DMS114 treated with DMSO at 0.1 percent for 48 hours (cell line): Measurements from ENCODE around the gene SPATA16.
"Not testable (repeated sequence)": the region's sequence is repeated elsewhere in the genome, so short reads cannot be mapped to it uniquely, and the experiment has no call there.

Experiments used
- DNase-seq: peaks from one replicate; lab custom pipeline; 2025; ENCODE audit not compliant: unreplicated experiment; lab: John Stamatoyannopoulos, UW

SPATA16 gene, protein sequence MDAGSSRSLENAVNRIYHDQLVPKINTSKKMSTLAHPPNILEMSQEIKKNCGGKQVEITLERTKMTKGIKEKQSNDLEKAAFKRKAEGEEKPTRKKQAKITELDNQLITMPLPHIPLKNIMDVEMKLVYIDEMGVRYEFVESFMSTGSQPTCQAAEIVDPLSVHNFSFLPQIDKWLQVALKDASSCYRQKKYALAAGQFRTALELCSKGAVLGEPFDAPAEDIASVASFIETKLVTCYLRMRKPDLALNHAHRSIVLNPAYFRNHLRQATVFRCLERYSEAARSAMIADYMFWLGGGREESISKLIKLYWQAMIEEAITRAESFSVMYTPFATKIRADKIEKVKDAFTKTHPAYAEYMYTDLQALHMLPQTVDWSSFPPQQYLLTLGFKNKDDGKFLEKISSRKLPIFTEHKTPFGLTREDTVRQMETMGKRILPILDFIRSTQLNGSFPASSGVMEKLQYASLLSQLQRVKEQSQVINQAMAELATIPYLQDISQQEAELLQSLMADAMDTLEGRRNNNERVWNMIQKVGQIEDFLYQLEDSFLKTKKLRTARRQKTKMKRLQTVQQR

DNA sequence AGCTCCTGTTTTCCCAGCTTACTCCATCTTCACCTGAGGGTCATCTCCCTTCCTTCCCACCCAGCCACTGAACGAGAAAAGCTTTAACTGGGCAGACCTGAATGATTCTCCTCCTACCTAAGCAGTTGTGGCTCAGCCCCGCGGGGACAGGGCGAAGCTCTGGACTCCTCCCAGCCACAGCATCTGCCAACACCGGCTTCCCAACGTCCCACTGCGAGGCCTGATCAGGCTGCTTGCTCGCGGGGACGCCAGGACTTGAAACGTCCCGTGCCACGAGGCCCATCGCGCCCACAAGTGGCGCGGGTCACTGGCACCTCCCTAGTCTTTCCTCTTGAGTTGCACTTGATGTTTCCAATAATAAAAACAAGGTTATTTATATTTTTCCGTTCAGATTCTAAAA lies at the start of gene SPATA16:
SPATA16 (minus strand) TSS at position 250 of the 400 bp plus-strand sequence. CDS start 23,504 bp downstream, outside the sequence.
- DNase-seq, result no peak

DNA sequence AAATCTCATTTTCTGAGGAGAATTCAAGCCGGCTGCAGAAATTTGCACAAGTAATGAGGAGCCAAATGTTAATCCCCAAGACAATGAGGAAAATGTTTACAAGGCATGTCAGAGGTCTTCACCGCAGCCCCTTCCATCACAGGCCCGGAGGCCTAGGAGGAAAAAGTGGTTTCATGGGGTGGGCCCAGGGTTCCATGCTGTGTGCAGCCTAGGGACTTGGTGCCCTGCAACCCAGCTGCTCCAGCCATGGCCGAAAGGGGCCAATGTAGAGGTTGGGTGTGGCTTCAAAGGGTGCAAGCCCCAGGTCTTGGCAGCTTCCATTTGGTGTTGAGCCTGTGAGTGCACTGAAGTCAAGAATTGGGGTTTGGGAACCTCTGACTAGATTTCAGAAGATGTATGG lies 42.0 kb upstream of the SPATA16 start:
- DNase-seq, result not testable (repeated sequence)

DNA sequence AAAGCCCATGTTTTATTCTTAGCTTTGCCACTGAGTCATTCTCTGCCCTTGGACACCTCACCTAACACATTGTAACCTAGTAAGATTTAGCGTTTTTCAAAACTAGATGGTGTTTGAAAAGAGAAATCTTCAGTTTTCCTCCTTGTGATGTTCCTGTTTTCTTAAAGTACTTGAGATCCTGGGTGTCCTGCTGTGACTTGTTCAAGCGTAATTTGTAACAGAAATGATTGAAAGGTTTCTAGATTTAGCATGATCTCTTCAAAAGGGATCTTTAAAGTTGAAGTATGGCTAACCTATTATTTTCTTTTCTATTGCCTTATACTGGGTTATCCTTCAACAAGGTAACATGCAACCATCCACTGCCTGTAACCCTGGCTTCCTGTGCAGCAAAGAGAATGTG lies 32.6 kb upstream of the SPATA16 start:
- no peak for DNase-seq

DNA sequence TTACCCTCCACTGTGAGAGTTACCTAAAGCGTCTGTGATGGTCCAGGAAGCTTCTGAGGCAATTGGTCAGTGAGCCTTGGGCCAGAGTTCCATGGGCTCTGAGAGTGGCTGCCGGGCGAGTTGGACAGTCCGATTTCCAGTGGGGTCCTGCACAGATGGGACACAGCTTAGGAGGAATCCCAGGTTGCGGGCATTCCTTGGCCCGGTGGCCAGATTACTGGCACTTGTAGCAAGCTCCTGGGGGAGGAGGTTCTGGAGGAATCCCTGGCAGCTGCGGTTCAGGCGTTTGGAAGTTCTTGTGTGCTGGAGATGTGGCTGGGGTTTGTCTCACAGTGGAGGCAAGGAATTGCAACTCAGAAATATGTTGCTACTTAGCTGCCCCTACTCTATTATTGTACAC lies 18.1 kb upstream of the SPATA16 start:
- DNase-seq, result not testable (repeated sequence)

DNA sequence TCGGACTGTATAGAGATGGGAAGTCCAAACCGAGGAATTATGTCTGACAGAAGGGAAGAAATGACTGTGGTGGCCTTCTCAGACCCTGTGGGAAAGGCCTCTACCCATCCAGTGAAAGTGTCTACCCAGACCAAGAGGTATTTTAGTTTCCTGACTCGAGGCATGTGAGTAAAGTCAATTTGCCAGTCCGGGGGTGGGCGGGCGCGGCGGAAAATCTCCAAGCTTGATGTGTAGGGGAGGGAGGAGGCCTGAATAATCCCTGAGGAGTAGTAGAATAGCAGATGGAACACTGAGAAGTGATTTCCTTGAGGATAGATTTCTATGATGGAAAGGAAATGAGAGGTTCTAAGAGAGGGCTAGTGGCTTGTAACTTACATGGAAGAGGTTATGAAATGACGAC lies 15.5 kb upstream of the SPATA16 start:
- DNase-seq, result not testable (repeated sequence)

DNA sequence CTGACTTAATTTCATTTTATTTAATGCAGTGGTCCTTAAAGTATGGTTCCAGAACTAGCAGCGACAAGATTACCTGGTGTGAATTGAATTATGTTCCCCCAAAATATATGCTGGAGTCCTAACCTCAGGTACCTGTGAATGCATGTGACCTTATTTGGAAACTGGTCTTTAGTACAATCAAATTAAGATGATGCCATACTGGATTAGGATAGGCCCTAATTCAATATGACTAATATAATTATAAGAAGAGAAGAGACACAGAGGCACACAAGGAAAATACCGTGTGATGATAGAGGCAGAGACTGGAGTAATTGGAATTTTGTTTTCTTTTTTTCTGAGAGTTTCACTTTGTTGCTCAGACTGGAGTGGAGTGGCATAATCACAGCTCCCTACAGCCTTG lies 12.6 kb upstream of the SPATA16 start:
- no peak for DNase-seq

DNA sequence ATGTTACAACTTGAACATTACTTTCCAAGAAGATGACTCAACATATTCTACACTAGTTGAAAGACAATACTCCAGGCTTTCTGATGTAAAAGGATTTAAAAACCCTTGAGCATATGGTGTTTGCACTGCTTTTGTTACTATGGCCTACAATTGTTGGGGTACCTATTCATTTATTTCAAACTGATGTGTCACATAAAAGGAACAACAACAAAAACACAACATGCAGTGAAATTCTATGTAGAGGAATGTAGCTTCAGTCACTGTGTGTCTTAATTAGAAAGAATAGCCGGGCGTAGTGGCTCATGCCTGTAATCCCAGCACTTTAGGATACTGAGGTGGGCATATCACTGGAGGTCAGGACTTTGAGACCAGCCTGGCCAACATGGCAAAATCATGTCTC lies 1.6 kb downstream of the SPATA16 start:
- no peak for DNase-seq

DNA sequence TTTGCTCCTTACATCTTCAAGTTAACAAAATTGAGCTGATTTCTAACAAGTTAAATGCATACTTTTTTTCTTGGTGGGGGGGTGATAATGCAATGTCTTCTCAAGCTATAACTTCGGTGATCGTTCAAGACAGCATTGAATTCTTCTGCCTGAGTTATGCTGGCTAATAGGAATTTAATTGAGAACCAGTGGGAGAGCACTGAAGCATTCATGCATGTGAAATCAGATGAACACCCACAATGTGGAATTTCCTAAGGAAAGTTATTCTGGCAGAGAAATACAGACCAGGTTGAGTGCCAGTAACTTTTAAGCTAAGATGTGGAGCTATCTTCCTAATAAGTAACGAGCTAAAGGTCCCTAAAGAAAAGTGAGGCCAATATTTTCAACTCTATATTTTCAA lies 3.0 kb downstream of the SPATA16 start:
- DNase-seq, result no peak

DNA sequence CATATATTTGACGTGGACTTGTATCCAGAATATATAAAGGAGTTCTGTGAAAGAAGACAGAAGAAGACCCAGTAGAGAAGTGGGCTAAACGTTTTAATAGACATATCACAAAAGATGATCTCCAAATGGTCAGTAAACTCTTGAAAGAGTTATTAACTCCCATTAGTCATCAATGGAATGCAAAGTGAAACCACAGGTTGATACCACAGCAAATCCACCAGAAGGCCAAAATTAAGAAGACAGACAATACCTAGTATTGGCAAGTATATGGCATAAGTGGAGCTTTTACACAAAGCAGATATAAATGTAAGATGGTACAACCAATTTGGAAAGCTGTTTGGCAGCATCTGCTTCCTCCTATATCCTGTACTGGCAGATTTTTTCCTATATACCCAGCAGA lies 6.0 kb downstream of the SPATA16 start:
- DNase-seq, result no peak

DNA sequence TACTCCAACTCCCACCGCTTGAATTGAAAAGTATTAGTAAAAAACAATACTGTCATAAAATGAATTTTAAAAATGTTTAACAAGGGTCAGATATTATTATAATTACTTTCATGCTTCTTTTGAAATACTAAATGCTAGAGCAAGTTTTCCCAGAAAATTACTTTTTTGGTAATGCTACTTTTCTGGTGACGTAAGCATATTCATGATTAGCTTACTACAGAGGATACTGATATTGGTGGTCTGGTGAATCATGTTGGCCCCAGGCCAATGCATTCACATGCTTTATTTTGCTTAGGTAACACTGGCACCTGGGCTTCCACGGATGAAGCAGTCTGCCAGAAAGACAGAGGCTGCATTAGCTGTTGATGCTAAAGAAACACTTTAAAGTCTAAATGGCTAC lies 12.4 kb downstream of the SPATA16 start:
- DNase-seq, result no peak

DNA sequence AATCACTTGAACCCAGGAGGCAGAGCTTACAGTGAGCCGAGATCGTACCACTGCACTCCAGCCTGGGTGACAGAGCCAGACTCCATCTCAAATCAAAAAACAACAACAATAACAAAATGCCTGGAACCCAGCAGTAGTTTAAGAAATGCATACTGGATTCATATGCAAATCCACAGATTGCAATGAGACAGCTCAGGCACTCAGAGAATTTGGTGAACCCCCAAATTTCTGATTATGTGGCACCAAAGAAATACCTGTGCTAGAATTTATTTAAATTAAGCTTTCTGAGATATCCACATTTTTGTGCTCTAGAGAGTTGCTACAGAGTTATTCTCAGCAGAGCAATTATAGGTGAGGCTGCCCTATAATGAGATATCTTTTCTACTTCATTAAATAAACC lies 29.7 kb downstream of the SPATA16 start:
- DNase-seq, result no peak

DNA sequence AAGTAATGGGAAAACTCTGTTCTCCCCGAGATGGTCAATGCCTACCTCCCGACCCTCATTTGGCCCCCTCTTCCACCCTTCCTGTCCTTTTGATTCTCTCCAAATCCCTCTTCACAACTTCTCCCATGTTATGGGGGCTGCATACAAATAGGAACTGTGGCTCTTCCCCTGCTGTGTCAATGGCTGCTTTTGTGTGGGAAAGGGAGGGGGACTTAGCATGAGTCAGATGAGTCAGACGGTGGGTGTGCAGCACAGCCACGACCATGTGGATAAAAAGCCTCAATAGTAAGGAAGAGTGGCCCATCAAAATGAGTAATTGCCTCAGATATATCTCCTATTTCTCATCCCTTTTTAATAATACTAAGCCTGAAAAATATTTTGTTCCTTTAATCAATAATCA lies 31.9 kb downstream of the SPATA16 start:
- no peak for DNase-seq

DNA sequence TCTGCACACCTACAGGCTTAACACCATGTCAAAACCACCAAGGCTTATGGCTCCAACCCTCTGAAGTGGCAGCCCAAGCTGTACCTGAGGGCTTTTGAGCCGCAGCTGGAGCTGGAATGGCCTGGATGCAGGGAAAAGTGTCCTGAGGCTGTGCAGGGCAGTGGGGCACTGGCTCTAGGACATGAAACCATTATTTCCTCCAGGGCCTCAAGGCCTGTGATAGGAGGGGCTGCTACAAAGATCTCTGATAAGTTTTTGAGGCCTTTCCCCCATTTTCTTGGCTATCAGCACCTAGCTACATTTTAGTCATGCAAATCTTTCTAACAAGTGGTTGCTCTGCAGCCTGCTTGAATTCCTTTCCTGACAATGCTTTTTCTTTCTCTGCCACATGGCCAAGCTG lies 37.6 kb downstream of the SPATA16 start:
- no peak for DNase-seq

DNA sequence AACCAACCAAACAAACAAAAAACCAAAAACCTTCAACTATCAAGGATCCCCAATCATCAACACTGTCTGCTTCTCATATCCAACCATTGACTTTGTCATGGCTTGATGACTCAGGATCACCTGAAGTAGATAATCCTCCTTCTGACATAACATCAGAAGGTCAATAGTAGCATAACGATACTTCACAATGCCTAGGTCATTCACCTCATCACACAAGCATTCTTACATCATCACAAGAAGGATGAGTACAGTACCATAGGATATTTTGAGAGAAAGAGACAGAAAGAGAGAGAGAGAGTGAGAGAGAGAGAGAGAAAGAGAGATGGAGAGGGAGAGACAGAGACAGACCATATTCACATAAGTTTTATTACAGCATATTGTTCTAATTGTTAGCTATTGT lies 42.1 kb downstream of the SPATA16 start:
- DNase-seq, result no peak

DNA sequence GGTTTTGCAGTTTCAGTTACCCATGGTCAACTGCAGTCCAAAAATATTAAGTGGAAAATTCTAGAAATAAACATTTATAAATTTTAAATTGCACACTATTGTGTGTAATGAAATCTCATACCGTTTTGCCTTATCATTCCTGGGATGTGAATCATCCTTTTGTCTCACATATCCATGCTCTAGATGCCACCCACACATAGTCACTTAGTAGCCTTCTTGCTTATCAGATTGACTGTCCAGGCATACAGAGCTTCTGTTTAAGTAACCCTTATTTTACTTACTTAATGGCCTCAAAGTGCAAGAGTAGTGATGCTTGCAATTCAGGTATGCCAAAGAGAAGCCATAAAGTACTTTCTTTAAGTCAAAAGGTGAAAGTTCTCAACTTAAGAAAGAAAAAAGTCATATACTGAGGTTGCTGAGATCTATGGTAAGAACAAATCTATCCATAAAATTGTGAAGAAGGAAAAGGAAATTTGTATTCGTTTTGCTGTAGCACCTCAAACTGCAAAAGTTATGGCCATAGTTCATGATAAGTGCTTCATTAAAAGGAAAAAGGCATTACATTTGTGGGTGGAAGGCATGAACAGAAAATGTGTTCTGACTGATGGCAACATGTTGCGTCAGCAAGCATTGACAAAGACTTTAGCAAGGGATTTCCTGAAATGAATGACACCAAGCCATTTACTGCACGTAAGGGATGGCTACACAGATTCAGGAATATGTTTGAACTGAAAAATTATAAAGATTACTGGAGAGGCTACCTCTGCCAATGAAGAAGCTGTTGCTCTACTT lies 43.8 kb downstream of the SPATA16 start:
- DNase-seq, result no peak

DNA sequence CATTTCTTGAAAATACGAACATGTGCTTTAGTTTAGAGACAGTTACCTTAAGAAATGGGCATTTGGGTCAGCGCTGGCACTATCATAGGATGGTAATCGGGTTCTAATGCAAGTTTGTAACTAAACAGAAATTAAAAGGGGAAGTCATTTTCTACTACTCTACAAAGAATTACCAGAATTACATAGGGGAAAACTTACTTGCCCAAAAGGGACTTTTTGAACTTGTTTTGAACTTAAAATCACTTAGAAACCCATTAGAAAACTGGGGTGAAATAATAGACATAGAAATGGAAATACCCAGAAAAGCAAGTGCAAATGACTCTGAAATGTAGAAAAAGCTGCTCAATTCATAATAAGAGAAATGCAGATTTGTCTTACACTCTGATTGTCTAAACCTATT lies 44.9 kb downstream of the SPATA16 start:
- DNase-seq, result no peak

DNA sequence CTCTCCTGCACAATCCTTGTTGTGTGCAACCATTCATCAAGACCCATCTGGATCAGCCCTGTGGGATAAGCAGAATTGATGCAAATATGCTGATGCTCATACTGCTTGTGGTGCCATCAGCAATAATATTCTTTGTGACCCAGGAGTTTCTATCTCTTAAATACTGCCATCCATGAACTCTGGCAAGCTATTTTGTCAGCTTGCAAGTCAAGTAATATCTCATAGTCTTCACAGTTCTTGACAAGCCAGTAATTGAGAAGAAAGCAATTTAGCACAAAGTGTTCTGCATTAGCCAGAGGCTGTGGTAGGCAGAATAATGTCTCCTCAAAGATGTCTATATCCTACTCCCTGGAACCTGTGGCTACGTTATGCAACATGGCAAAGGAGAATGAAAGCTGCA lies 49.0 kb downstream of the SPATA16 start:
- no peak for DNase-seq

DNA sequence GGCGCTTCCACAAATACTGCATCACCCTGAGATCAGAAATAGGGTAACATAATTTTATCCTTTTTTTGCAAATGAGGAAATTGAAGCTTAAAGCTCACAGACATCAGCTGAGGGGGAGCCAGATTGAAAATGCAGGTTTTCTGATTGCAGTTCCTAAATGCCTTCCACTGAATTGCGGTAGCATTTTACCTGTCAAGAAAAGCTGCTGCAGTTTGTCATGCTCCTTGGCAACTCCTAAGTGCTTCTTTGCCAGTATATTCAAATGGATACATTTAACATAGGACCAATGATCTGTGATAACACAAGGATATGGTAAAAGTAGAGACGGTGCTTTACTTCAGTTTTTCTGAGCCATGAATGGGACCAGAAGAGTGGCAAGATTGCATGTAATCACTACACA lies 50.5 kb downstream of the SPATA16 start:
- DNase-seq, result no peak

DNA sequence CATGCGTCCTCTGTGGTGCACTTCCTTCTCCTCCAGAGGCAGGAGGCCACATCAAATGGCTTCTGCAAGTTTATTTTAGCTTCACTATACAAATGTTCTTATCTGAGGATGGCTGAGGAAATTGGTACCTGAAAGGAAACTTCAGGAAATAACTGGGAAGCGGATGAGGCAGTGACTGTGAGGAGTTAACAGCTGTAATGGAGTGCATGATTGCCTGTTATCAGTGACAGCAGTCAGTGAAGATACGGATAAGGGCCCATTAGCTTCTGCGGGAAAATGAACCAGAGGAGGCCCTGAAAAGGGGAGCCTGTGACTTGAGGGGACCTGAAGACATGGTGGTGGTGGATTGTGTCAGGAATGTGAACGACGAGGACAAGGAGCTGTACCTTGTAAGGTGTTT lies 51.8 kb downstream of the SPATA16 start:
- no peak for DNase-seq

DNA sequence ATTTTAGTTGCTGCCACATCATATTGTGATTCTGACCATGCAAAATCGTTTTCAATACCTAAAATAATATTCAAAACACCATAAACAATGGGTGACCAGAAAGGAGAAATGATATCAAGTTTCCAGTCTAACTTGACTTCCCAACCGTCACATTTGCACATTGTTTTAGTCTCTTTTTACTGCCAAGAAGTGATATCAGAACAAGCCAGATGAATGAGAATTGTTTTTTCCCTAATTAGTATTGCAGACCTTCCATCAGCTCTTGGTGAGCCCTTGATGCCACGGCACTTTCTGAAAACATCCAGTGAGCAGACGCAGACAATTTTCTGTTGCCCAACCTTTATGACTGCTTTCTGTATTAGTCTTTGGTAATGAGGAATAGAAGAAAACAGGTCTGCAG lies 62.5 kb downstream of the SPATA16 start:
- no peak for DNase-seq

DNA sequence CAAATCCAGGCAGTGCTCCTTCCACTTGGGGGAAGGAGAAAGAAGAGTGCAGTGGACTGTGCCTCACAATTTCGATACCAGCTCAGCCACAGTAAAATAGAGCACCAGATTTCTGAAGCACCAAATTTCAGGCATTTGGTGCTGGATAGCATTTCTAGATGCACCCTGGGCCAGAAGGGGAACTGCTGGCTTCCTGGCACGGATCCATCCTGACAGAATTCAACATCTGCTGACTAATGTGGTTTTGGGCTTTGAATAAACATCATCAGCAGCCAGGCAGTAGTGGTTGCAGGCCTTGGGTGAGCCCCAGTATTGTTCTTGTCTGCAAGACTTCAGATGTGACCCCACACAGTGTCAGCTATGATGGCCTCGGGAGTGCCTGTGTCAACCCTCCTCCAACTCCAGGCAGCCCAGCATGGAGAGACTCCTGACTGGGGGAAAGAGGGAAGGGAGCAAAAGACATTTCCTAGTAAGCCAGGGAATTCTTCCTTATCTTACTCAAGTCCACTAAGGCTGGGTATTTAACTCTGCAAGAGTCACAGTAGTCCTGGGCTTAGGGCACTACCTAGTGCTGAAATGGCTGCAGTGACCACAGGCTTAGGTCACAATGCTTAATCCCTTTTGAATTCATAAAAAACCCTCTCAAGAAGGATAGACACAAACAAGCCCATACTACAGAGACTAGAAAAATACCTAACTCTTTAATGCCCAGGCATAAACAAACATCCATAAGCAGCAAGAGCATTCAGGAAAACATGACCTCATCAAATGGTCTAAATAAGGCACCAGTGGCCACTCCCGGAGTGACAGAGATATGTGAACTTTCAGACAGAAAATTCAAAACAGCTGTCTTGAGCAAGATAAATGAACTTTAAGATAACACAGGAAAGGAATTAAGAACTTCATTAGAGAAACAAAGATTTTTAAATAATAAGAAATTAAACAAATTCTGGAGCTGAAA lies 74.7 kb downstream of the SPATA16 start:
- DNase-seq, result no peak
